NCI-H187 (cell line): ENCODE results near the gene TBC1D19.
"Not testable (repeated sequence)": the region's sequence is repeated elsewhere in the genome, so short reads cannot be mapped to it uniquely, and the experiment has no call there.

Source experiments
- DNase-seq, 2 experiments: peaks; one replicate each; lab custom pipeline; 2025; lab: John Stamatoyannopoulos, UW

Gene TBC1D19

DNA sequence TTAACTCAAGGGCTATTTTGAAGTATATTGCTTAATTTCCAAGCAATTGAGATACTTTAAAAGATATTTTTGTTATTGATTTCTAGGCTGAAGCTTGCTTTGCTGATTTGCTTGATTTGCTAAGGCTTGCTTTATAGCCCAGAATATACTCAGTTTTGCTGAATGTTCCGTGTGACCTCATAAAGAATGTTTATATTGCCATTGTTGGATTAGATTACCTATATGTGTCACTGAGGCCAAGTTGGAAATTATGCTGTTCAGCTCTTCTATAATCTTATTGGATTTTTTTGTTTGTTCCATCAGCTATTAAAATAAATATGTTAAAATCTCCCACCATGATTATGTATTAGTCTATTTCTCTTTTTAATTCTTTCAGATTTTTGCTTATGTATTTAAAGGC, 13.0 kb downstream of the TBC1D19 start:
- DNase-seq = no peak

DNA sequence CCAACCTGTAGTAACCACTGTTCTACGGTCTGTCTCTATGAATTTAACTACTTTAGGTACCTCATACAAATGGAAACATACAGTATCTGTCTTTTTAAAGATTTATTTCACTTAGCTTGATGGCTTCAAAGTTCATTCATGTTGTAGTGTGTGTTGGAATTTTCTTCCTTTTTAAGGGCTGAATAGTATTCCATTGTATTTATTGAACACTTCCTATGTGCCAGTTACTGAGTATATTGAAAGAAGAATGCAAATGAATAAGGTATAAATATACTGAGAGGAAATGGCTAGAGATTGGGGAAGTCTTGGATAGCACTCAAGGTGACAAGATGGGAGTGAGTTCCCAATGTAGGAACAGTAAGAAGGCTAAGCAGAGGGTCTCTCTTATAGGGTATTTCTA, 17.3 kb downstream of the TBC1D19 start:
- no peak for DNase-seq

DNA sequence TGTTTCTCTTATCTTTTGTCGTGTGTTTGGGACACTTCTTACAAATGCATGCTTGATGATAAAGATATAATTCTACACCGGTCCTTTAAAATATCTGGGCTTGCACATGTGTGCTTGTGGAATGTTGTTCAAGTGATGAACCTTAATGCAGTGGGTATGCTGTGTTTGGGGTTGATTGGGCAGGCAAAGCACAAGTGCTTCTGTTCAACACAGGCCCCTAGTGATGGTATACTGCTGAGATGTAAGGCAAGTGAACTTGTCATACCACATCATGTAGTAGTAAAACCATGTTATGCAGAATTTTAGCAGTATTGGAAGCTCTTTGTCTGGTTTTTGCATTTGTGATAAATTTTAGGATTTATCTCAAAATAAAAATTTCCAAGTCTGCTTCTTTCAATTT, 23.9 kb downstream of the TBC1D19 start:
- no peak for DNase-seq

DNA sequence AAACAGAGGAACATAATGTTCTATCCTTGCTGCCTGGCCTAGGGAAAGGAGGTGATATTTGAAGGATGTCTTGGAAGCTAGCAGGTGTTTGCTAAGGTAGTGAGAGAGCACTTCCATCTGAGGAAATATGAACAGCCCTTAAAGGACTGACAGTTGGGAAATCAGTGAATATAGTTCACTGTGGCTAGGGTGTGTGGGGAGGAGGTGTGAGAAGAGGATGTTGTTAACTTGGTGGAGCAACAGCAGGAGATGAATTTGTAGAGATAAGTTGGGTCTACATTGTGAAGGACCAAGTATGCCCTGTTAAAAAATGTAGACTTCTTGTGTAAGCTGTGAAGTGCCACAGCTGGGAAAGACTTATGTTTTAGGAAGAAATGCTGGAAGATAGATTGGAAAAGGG, 25.5 kb downstream of the TBC1D19 start:
- no peak for DNase-seq

DNA sequence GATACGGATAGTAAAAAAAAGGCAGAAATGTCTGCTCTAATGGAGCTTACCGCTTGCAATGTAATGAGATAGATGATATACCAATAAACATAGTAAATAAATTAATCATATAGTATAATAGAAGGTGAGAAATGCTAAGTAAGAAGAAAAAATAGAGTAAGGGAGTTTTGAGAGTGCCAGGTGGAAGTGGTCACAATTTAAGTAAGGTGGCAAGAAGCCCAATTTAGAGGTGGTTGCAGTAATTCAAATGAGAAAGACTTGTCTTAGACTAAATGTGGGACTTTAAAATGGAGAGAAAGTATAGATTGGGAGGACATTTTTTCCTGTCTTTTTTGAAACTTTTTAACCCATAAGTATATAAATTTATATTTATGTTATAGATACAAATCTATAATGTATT, 26.0 kb downstream of the TBC1D19 start:
- no peak for DNase-seq

DNA sequence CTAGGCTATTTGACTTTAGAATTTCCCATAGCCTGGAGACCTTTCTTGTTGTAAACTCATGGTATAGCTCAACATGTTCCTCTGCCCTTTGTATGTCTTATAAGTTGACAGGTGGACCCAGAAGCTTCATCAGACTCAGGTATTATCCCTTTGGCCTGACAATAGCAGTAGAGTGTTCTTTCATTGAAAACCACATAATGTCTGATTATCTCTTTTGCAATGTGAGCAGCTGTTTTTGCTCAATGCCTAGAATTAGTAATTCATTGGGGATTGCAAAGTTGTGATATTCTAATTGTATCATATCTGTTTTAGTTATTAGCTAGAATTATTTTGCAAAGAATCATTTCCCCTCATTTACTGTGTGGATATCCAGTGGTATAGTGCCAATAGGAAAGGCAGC, 27.5 kb downstream of the TBC1D19 start:
- DNase-seq = no peak

DNA sequence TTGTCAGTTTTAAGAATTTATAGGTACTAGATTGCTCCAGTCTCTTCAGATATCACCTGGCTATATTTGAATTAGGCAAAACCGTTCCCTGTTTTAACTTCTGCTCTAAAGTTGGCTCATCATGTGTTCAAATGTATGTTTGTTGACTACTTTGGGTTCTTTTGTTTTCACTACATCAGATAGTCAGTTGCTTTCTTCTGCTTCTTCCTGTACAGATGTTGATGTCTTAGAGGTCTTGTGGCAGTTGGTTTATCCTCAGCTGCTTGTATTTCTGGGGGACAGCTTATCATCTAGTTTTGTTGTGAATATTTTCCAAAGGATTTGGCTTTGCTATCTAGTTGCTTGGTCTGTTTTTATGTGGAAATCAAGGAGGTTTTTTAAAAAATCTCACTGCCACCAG, 28.0 kb downstream of the TBC1D19 start:
- no peak for DNase-seq

DNA sequence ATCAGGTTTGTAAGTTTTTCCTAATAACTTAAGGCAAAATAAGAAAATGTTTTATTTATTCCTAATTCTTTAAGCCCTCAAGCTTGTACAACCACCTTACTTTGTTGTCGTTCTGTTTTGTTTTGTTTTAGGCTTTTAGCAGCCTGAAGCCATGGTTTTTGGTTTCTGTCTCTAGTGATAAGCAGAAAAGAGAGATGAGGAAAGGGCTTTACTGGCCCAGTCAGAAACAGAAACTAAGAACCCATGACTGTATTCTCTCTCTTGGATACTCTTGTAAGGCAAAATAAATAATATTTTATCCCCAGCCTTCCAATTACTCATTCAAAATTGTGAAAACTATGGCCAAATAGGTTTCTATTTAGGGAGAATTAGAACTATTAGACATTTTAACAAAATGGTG, 29.4 kb downstream of the TBC1D19 start:
- no peak for DNase-seq

DNA sequence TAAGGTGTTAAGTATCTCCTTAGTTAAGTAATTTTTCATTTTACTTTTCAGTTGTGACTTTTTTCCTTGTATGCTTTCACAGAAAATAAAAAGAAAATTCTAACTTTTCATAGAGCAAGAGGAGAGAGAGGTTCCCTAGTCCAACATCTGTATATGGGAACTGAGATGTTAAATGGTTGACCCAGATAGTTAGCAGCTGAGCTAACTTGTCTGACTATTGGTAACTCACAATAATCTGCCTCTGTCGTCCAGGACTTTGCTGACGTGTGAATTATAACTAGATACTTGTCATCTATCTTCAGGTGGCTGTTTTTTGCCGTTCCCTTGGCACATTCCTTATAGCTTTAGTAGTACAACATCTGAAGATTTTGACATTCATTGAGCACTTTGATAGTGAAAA, 29.9 kb downstream of the TBC1D19 start:
- no peak for DNase-seq

DNA sequence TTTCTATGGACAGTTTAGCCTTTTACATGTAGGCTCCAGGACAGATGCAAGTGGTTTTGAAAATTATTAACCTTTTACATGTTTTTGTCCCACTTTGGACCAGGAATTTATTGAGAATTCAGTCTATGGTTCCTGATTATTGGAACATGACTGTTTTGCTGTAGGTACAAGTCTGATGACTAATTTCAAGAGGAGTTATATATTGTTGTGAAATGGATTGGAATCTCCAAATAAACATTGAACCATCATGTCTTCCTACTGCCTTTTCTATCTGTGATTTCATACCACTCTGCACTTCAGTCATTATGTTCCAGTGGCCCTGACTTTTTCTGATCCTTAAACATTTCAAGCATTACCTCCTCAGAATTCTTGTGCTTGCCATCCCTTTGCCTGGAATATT, 35.9 kb downstream of the TBC1D19 start:
- DNase-seq = no peak

DNA sequence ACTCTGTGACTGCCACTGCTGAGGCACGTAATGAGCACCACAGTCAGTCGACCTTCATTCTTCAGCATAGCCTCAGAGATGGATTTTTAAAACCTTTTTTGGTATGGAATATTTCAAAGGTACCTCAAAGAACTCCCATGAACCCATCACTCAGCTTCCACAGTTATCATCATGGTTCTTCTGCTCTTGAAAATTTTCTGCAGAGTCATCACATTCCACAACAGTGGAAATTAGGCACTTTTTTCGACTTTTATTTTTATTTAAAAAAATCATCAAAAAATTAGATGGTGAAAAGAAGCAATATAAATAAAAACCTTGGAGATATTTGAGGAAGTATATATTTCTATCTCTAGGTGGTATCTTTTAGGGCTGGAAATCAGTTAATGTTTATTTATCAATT, 37.5 kb downstream of the TBC1D19 start:
- DNase-seq = no peak

DNA sequence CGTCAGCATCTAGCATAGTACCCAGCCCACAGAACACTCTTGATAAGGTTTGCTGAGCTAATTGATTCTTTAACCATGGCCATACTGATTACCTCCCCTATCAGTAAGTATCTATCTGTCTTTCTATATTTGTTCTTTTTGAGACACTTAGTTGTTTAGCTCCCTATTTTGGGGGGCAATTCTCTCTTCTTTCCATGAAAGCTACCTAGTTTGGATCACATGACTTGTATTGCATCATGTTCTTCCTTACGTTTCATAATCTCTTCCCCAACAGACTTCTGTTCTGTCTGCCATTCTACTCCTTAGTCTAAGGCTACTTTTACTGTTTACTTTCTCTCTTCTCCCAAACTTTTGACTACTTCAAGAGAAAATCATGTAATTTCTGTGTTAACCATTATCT, 39.0 kb downstream of the TBC1D19 start:
- DNase-seq = no peak

DNA sequence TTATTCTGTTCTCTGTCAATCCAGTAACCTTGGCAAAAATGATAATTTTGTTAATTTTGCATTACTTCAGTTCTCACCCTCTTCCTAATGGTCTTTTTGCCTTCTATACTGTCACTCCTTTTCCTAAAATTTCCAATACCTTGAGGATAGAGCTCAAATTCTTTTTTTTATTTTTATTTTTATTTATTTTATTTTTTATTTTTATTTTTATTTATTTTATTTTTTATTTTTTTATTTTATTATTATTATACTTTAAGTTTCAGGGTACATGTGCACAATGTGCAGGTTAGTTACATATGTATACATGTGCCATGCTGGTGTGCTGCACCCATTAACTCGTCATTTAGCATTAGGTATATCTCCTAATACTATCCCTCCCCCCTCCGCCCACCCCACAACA, 42.8 kb downstream of the TBC1D19 start:
- DNase-seq = not testable (repeated sequence)

DNA sequence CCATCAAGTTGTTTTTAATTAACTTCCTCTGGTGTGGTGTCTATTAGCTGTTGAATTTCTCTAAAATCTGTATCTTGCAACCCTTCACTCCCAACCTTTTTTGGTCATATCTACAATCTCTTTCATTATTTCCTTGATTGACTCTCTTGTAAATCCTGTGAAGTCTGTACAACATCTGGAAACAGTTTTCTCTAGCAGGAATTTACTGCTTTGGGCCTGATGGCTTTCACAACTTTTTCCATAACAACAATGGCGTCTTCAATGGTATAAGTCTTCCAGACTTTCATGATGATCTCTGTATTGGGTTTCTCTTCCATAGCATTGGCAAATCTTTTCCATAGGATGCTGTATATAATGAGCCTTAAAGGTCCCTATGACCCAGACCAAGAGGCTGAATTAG, 49.0 kb downstream of the TBC1D19 start:
- no peak for DNase-seq

DNA sequence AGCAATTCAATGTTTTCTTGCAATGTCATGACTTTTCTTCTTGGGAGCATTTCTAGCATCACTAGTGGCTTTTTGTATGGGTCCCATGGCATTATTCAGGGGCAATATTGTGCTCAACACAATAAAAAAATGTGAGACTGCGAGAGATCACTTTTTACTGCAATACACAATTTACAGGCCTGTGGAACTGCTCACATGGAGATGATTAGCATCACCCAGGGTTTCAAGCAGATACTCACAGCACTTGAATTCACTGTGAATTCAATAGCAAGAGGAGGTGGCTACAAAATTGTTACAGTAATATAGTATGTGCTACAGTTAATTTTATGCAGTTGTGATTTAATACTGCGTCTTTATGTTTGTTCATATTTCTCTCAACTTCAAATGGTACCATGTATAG, 50.4 kb downstream of the TBC1D19 start:
- DNase-seq = no peak

DNA sequence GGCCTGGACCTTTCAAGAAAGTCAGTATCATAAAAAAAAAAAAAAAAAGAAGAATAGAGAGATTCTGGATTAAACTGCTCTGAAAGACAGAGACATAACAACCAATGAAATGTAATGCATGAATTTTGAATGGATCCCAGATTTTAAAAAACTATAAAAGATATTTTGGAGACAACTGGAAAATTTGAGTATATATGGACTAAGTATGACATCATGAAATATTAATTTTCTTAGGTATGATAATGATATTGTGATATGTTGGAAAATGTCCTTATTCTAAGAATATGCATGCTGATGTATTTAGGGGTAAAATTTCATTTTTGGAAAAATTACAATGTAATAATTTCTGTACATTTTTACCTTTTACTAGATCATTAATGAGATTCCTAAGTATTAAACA, 52.6 kb downstream of the TBC1D19 start:
- DNase-seq = no peak

DNA sequence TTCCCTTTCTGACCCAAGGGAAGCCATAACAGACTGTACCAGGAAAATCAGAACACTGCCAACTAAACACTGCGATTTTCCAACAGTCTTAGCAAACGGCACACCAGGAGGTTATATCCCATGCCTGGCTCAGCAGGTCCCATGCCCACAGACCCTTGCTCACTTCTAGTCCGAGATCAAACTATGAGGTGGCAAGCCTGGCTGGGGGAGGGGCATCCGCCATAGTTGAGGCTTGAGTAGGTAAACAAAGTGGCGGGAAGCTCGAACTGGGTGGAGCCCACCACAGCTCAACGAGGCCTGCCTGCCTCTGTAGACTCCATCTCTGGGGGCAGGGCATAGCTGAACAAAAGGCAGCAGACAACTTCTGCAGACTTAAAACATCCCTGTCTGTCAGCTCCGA, 56.8 kb downstream of the TBC1D19 start:
- not testable (repeated sequence) for DNase-seq

DNA sequence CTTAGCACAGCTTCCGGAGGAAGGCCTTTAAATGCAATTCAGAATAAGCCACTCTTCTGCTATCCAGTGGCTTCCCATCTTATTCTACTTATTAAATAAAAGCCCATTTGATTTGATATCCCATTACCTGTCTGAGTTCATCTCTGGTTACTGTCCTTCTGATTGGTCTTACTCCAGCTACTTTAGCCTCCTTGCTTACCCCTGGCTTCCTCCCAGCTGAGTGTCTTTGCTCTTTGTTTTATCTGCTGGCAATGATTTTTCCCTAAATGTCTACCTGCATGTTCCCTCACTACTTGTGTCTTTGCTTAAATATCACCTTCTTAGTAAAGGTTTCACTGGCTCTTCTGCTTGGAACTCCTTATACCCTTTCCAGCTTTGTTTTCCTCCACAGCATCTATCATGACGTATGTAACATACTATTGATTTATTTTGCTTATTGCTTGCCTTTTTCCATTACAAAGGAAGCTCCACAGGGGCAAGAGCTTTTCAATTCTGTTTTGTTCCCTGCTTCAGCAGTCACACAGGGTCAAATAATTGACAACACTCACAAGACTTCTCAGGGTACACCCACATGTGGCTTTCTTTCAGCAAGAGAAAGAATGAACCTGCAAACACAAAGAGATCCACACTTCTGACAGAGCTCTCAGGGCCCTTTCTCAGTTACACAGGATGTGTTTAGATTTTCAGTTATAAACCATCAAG, 63.8 kb downstream of the TBC1D19 start:
- no peak for DNase-seq

DNA sequence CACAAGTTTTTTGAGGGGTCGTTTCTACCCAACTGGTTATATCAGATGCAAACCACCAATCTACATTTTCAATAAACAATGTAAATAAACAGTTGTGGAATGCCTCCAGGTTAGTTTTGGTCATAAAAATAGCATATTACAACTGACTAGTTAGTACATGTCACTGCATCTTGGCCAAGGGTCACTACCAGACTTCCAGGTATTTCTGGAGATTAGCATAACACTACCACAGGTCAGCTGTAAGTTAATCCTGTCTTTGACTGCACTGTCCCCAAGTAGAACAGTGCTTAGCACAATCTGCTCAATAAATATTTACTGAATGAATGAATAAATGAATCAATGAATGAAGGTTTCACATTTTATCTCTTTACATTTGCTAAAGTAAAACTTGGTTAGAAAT, 64.4 kb downstream of the TBC1D19 start:
- DNase-seq = no peak

DNA sequence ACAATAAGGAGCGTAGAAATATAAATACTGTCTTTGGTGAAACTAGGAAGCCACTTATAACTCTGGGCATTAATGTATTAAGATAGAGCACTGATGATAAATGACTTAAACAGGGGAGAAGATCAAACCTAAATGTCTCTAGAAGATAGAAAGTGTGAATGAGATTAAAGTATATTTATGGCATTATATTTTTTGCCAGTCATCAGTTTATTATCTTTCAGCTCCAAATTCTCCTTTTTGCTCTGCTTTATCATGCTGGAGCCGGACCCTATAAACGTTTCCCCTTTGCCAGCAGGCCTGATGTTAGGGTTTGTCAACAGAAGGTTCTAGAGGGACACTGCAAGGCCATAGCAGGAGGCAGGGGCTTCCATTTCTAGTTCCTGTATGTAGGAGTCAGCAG, 76.4 kb downstream of the TBC1D19 start:
- DNase-seq = no peak

DNA sequence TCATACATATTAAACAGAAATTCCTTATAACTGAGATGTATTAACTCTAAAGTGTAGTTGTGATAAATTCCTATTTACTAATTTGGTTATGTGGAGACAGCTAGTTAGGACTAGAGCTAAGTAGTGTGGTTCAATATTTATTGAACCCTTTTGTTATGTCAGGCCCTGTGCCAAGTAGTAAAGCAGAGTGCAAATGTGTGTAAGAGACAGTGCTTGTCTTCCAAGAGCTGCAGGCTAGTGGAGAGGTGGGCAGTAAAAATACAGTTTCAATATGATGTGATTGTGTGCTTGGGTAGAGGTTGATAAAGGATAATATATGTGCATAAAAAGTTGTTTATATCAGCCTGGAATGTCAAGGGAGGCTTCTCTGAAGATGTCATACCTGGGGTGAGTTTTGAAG, 80.0 kb downstream of the TBC1D19 start:
- no peak for DNase-seq

DNA sequence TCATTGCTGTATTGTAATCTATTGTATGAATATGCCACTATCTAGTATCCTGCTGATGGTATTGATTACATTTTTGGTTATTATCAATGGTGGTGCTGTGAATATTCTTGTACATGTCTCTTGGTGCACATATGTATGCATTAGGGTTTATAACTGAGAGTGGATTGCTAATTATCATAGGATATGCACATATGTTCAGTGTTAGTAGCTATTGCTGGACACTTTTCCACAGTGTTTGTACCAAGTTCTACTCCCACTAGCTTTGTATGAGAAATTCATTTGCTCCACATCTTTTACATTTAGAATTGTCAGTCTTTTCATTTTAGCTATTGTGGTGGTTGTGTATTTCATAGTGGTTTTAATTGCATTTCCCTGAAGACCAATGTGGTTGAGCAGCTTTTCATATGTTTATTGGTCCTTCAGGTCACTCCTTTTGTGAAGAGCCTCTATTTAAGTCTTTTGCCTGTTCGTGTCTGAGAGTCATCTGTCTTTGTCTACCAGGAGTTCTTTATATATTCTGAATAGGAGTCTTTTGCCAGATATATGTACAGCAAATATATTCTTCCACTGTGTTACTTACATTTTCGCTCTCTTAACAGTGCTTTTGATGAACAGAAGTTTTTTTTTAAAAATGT, 87.1 kb downstream of the TBC1D19 start:
- peak; percentile 67 to 70 for DNase-seq

DNA sequence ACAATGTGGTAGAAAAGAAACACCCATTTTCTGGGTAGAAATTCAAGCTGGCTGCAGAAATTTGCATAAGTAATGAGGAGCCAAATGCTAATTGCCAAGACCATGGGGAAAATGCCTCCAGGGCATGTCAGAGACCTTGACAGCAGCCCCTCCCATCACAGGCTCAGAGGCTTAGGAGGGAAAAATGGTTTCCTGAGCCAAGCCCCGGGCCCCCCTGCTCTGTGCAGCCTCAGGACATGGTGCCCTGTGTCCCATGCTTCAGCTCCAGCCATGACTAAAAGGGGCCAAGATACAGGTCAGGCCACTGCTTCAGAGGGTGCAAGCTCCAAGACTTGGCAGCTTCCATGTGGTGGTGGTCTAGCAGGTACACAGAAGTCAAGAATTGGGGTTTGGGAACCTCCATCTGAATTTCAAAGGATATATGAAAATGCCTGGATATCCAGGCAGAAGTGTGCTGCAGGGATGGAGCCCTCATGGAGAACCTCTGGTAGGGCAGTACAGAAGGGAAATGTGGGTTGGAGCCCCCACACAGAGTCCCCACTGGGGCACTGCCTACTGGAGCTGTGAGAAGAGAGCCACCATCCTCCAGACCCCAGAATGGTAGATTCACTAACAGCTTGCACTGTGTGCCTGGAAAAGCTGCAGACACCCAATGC, 95.3 kb downstream of the TBC1D19 start:
- DNase-seq = not testable (repeated sequence)

DNA sequence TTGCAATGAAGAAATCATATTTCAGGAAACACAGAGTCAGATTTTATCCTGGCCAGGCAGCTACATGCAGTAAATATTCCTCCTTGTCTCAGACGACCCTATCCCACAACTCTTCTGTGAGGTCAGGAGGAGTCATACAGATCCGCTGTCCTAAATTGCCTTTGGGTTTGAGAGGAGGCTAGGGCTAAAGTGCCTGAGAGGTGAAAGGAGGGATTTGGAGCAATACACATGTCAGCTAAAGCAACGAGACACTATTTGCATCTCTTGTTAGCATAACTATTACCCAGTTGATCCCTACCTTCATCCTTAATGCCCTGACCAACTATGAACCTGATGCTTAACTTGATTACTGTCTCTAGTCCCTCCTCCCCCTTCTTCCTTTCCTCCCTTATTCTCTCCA, 98.6 kb downstream of the TBC1D19 start:
- DNase-seq = no peak
